GM23248 (cell line): Measurements from ENCODE around the gene RABGAP1L. TPM values are rescaled to one million over a fixed set of nuclear protein-coding genes. Genes with fewer than 3 reads are reported as not detected.
A peak's percentile ranks its signal among the peaks of the same experiment; 100 is the strongest.

Source experiments
- DNase-seq: peaks from one replicate; pipeline ENCODE4 v3.0.0-alpha.2; 2015
- H2AFZ ChIP-seq: fragments of 200-600 bp; sonication (generic); 2 replicates; pipeline ENCODE4 v1.6.1; 2016; ENCODE audit warnings: antibody characterized with exemption
- H3F3A ChIP-seq: fragments of 200-600 bp; sonication (generic); 2 replicates; pipeline ENCODE4 v1.6.1; 2016; ENCODE audit warnings: mild to moderate bottlenecking, antibody characterized with exemption, mixed run types; ENCODE audit not compliant: insufficient read depth
- H3K27ac ChIP-seq: fragments of 200-600 bp; sonication (generic); 2 replicates; pipeline ENCODE4 v1.5.1; 2016; ENCODE audit warnings: mild to moderate bottlenecking
- H3K27me3 ChIP-seq: fragments of 200-600 bp; sonication (generic); replicated peaks from 2 replicates; pipeline ENCODE4 v1.6.1; 2016; ENCODE audit warnings: mild to moderate bottlenecking; ENCODE audit not compliant: insufficient read depth
- H3K36me3 ChIP-seq: fragments of 200-600 bp; sonication (generic); 2 replicates; pipeline ENCODE4 v1.6.1; 2016; ENCODE audit warnings: low read depth, mild to moderate bottlenecking
- H3K4me1 ChIP-seq: fragments of 200-600 bp; sonication (generic); 2 replicates; pipeline ENCODE4 v1.6.1; 2016; ENCODE audit warnings: mild to moderate bottlenecking; ENCODE audit not compliant: insufficient read depth
- H3K4me2 ChIP-seq: fragments of 200-600 bp; sonication (generic); one replicate; pipeline ENCODE4 v1.6.1; 2016; ENCODE audit warnings: mild to moderate bottlenecking; ENCODE audit not compliant: unreplicated experiment
- H3K4me3 ChIP-seq: fragments of 200-600 bp; sonication (generic); 2 replicates; pipeline ENCODE4 v1.5.1; 2016; ENCODE audit warnings: mild to moderate bottlenecking
- H3K79me2 ChIP-seq: fragments of 200-600 bp; sonication (generic); 2 replicates; pipeline ENCODE4 v1.6.1; 2016; ENCODE audit warnings: mild to moderate bottlenecking; ENCODE audit not compliant: insufficient read depth
- H3K9ac ChIP-seq: fragments of 200-600 bp; sonication (generic); 2 replicates; pipeline ENCODE4 v1.6.1; 2016; ENCODE audit warnings: mild to moderate bottlenecking
- H3K9me2 ChIP-seq: fragments of 200-600 bp; sonication (generic); 2 replicates; pipeline ENCODE4 v1.6.1; 2016; ENCODE audit warnings: mixed run types, mild to moderate bottlenecking, moderate library complexity; ENCODE audit not compliant: insufficient read depth
- H3K9me3 ChIP-seq: fragments of 200-600 bp; sonication (generic); one replicate; pipeline ENCODE4 v1.6.1; 2017; ENCODE audit warnings: low read depth
- H4K20me1 ChIP-seq: fragments of 200-600 bp; sonication (generic); 2 replicates; pipeline ENCODE4 v1.6.0; 2016; ENCODE audit not compliant: insufficient read depth
- EZH2 ChIP-seq: fragments of 200-600 bp; sonication (generic); IDR thresholded peaks from 2 replicates; pipeline ENCODE4 v1.6.1; 2018; ENCODE audit warnings: antibody characterized with exemption, mild to moderate bottlenecking; ENCODE audit not compliant: insufficient read depth, poor library complexity, severe bottlenecking
- EZH2phosphoT487 ChIP-seq: fragments of 200-600 bp; sonication (generic); IDR thresholded peaks from 2 replicates; pipeline ENCODE4 v1.6.1; 2018; ENCODE audit warnings: antibody characterized with exemption, moderate library complexity, mild to moderate bottlenecking, low read depth; ENCODE audit not compliant: insufficient read depth
- WGBS, 2 experiments: methylation state at CpG; one replicate each; pipeline ENCODE4 v1.1.6; 2015 to 2017; ENCODE audit warnings: low lambda C conversion rate in 2 of 2, low coverage in 1 of 2; ENCODE audit errors: missing lambda C conversion rate in 2 of 2; 5-methylcytosine and 5-hydroxymethylcytosine counted together
- in situ Hi-C: fragments of 300-500 bp; cut with MboI; formaldehyde crosslinking; loops from 2 replicates; pipeline ENCODE4 v1.15.0; 2020
- polyA plus RNA-seq: library from polyadenylated mRNA; unstranded; fragments of >200 nt; fragmentation: Nextera tagmentation; extraction: Ambion mirVana; gene quantifications from 2 replicates; pipeline ENCODE4 v1.2.1, GENCODE V29; 2016
- total RNA-seq: library from RNA; depleted of rRNA; stranded (reverse); fragments of >200 nt; shearing (Covaris generic); gene quantifications from 2 replicates; pipeline ENCODE4 v1.2.3, GENCODE V29; 2014

RABGAP1L gene
- total and polyA plus RNA-seq, 2 experiments from 2014 or later: 13.7 to 21.6 TPM

GRCh38 chr1:174352117-174352516, 192.8 kb downstream of the RABGAP1L start:
- no peak for TF ChIP-seq EZH2phosphoT487
- TF ChIP-seq EZH2: no peak
- H3K4me3 ChIP-seq: no peak overlapping the region
- no peaks in the 10 kb centered on the region for H3F3A ChIP-seq
- in situ Hi-C loops: no loop called here
- no peak overlapping the region for H3K27ac ChIP-seq
- no peak overlapping the region for H3K4me2 ChIP-seq
- peak; percentile 3 for DNase-seq
- H2AFZ ChIP-seq: no peak overlapping the region
- H3K9me3 ChIP-seq: no peaks in the 10 kb centered on the region
- H3K9ac ChIP-seq: no peak overlapping the region
- H4K20me1 ChIP-seq: no peaks in the 10 kb centered on the region
- no peaks in the 10 kb centered on the region for H3K4me1 ChIP-seq
- no peaks in the 10 kb centered on the region for H3K9me2 ChIP-seq
- H3K36me3 ChIP-seq: no peaks in the 10 kb centered on the region
- H3K27me3 ChIP-seq: no peaks in the 10 kb centered on the region
- no peaks in the 10 kb centered on the region for H3K79me2 ChIP-seq

GRCh38 chr1:174352883-174353608, 193.7 kb downstream of the RABGAP1L start:
- WGBS, 2 experiments: 92 to 94% methylated on average over 3 of the region's 3 CpGs
- no peak for DNase-seq
- Histone ChIP-seq H3K27me3 (no peaks in the 10 kb centered on the region), H3K9ac (no peak overlapping the region), H3K9me3 (no peaks in the 10 kb centered on the region), H3F3A (no peaks in the 10 kb centered on the region), H3K4me1 (no peaks in the 10 kb centered on the region), H3K4me3 (no peak overlapping the region), H3K9me2 (no peaks in the 10 kb centered on the region), H4K20me1 (no peaks in the 10 kb centered on the region), H3K27ac (no peak overlapping the region), H2AFZ (no peak overlapping the region), H3K36me3 (no peaks in the 10 kb centered on the region), H3K79me2 (no peaks in the 10 kb centered on the region), H3K4me2 (no peak overlapping the region)
- TF ChIP-seq EZH2phosphoT487 (no peak), EZH2 (no peak)
- in situ Hi-C loops: no loop called here

GRCh38 chr1:174358344-174358743, 199.0 kb downstream of the RABGAP1L start:
- Histone ChIP-seq H3K9me3 (no peaks in the 10 kb centered on the region), H3K4me1 (no peaks in the 10 kb centered on the region), H3K9ac (no peak overlapping the region), H2AFZ (no peak overlapping the region), H4K20me1 (no peaks in the 10 kb centered on the region), H3K36me3 (no peaks in the 10 kb centered on the region), H3K4me2 (no peak overlapping the region), H3K79me2 (no peaks in the 10 kb centered on the region), H3K27me3 (no peaks in the 10 kb centered on the region), H3F3A (no peaks in the 10 kb centered on the region), H3K9me2 (no peaks in the 10 kb centered on the region), H3K27ac (no peak overlapping the region), H3K4me3 (no peak overlapping the region)
- 89 to 90% methylated on average over 3 of the region's 3 CpGs for WGBS, 2 experiments
- in situ Hi-C loops: no loop called here
- no peak for TF ChIP-seq EZH2
- no peak for TF ChIP-seq EZH2phosphoT487
- no peak for DNase-seq

GRCh38 chr1:174358786-174359453, 199.6 kb downstream of the RABGAP1L start:
- no peak overlapping the region for H3K4me2 ChIP-seq
- H3F3A ChIP-seq: no peaks in the 10 kb centered on the region
- no peak overlapping the region for H3K9ac ChIP-seq
- no peaks in the 10 kb centered on the region for H3K36me3 ChIP-seq
- no peak for DNase-seq
- in situ Hi-C loops: no loop called here
- TF ChIP-seq EZH2phosphoT487: no peak
- TF ChIP-seq EZH2: no peak
- H3K79me2 ChIP-seq: no peaks in the 10 kb centered on the region
- no peak overlapping the region for H3K4me3 ChIP-seq
- H2AFZ ChIP-seq: no peak overlapping the region
- WGBS, 2 experiments: 93 to 95% methylated on average over 6 of the region's 6 CpGs
- no peaks in the 10 kb centered on the region for H3K9me3 ChIP-seq
- no peaks in the 10 kb centered on the region for H3K27me3 ChIP-seq
- H3K9me2 ChIP-seq: no peaks in the 10 kb centered on the region
- H3K4me1 ChIP-seq: no peaks in the 10 kb centered on the region
- no peak overlapping the region for H3K27ac ChIP-seq
- H4K20me1 ChIP-seq: no peaks in the 10 kb centered on the region
